ENCODE results near the gene EDRF1.
"Not testable (repeated sequence)": the region's sequence is repeated elsewhere in the genome, so short reads cannot be mapped to it uniquely, and the experiment has no call there.

EDRF1 gene

GRCh38 chr10:125694883-125695282 is 24.6 kb upstream of the EDRF1 start:
- H3K36me3 ChIP-seq (ENCODE audit: control insufficient read depth, insufficient read depth, low read length) = no peaks in the 10 kb centered on the region
- no peaks in the 10 kb centered on the region for H3K27me3 ChIP-seq (ENCODE audit: control insufficient read depth, insufficient read depth, low read length)
- no peaks in the 10 kb centered on the region for H3K4me1 ChIP-seq

GRCh38 chr10:125696884-125697283 is 22.6 kb upstream of the EDRF1 start:
- H3K36me3 ChIP-seq (ENCODE audit: control insufficient read depth, insufficient read depth, low read length); H3K4me2 ChIP-seq (ENCODE audit: low read length); H3K79me2 ChIP-seq; H2AFZ ChIP-seq; H3K9ac ChIP-seq; H3K4me3 ChIP-seq (ENCODE audit: low read depth, low read length); H3K27me3 ChIP-seq (ENCODE audit: control insufficient read depth, insufficient read depth, low read length); H3K27ac ChIP-seq; H3K4me1 ChIP-seq; H3K9me3 ChIP-seq (ENCODE audit: control insufficient read depth, low read length): not testable (repeated sequence)

More at GRCh38 chr10:125694883-125695282, 24.6 kb upstream of the EDRF1 start:
- H3K4me3 ChIP-seq (ENCODE audit: low read depth, low read length) = no peak overlapping the region
- H2AFZ ChIP-seq = no peak overlapping the region
- H3K9ac ChIP-seq = no peak overlapping the region
- H3K27ac ChIP-seq = no peak overlapping the region
- H3K4me2 ChIP-seq (ENCODE audit: low read length) = no peak overlapping the region
- H3K79me2 ChIP-seq = no peaks in the 10 kb centered on the region
- TF ChIP-seq CTCF (IDR thresholded peaks at IDR 0.05) = no peak
- H3K9me3 ChIP-seq (ENCODE audit: control insufficient read depth, low read length) = no peaks in the 10 kb centered on the region

- Histone ChIP-seq H3K79me2 (no peaks in the 10 kb centered on the region), H3K27ac (no peak overlapping the region), H3K4me3 (ENCODE audit: low read depth, low read length) (no peak overlapping the region), H3K27me3 (ENCODE audit: control insufficient read depth, insufficient read depth, low read length) (no peaks in the 10 kb centered on the region), H3K4me2 (ENCODE audit: low read length) (no peak overlapping the region), H3K4me1 (no peaks in the 10 kb centered on the region), H3K36me3 (ENCODE audit: control insufficient read depth, insufficient read depth, low read length) (no peaks in the 10 kb centered on the region), H2AFZ (no peak overlapping the region), H3K9ac (no peak overlapping the region), H3K9me3 (ENCODE audit: control insufficient read depth, low read length) (no peaks in the 10 kb centered on the region)
- no peak for TF ChIP-seq CTCF (IDR thresholded peaks at IDR 0.05)
Measured at GRCh38 chr10:125698481-125698998, 21.0 kb upstream of the EDRF1 start.

GRCh38 chr10:125699562-125700143 is 19.9 kb upstream of the EDRF1 start:
- Histone ChIP-seq H3K4me1 (no peaks in the 10 kb centered on the region), H3K9me3 (ENCODE audit: control insufficient read depth, low read length) (no peaks in the 10 kb centered on the region), H3K4me2 (ENCODE audit: low read length) (no peak overlapping the region), H3K27ac (no peak overlapping the region), H3K27me3 (ENCODE audit: control insufficient read depth, insufficient read depth, low read length) (no peaks in the 10 kb centered on the region), H3K4me3 (ENCODE audit: low read depth, low read length) (no peak overlapping the region), H2AFZ (no peak overlapping the region), H3K79me2 (no peaks in the 10 kb centered on the region), H3K36me3 (ENCODE audit: control insufficient read depth, insufficient read depth, low read length) (no peaks in the 10 kb centered on the region), H3K9ac (no peak overlapping the region)
- no peak for TF ChIP-seq CTCF (IDR thresholded peaks at IDR 0.05)

GRCh38 chr10:125700355-125700911 is 19.1 kb upstream of the EDRF1 start:
- Histone ChIP-seq H3K9ac (no peak overlapping the region), H3K27ac (no peak overlapping the region), H3K4me1 (no peaks in the 10 kb centered on the region), H3K79me2 (no peaks in the 10 kb centered on the region), H3K27me3 (ENCODE audit: control insufficient read depth, insufficient read depth, low read length) (no peaks in the 10 kb centered on the region), H2AFZ (no peak overlapping the region), H3K4me3 (ENCODE audit: low read depth, low read length) (no peak overlapping the region), H3K4me2 (ENCODE audit: low read length) (no peak overlapping the region), H3K9me3 (ENCODE audit: control insufficient read depth, low read length) (no peaks in the 10 kb centered on the region), H3K36me3 (ENCODE audit: control insufficient read depth, insufficient read depth, low read length) (no peaks in the 10 kb centered on the region)
- TF ChIP-seq CTCF (IDR thresholded peaks at IDR 0.05) = no peak
